Natural killer cell (primary cell): ENCODE data around the gene N4BP2L2. TPM values are rescaled to one million over a fixed set of nuclear protein-coding genes. Genes with fewer than 3 reads are reported as not detected.

Source experiments
- ATAC-seq, 3 donors: fragments of 150-1000 bp in 2 of 3; fragments of 200-7000 bp in 1 of 3; cut with Tn5 transposase; 1 replicate in 1 of 3; 2 replicates in 2 of 3; pipeline ENCODE4 v1.10.0; 2021; ENCODE audit warnings: mild to moderate bottlenecking in 2 of 3, moderate library complexity in 2 of 3
- DNase-seq, 2 donors: peaks; one replicate each; pipeline versions ENCODE4 v3.0.0 to v3.0.0-alpha.2; 2013 to 2021; ENCODE audit warnings: mixed read lengths in 1 of 2
- H3K27ac ChIP-seq: one replicate; pipeline ENCODE4 v1.5.1; 2013; ENCODE audit warnings: mild to moderate bottlenecking, low read length
- H3K27me3 ChIP-seq: one replicate; pipeline ENCODE4 v1.6.1; 2013; ENCODE audit warnings: low read length; ENCODE audit not compliant: control insufficient read depth, insufficient read depth
- H3K36me3 ChIP-seq: one replicate; pipeline ENCODE4 v1.6.1; 2013; ENCODE audit warnings: low read length; ENCODE audit not compliant: control insufficient read depth, insufficient read depth
- H3K4me1 ChIP-seq: one replicate; pipeline ENCODE4 v1.6.1; 2013; ENCODE audit warnings: low read length; ENCODE audit not compliant: control insufficient read depth, insufficient read depth
- H3K4me3 ChIP-seq: one replicate; pipeline ENCODE4 v1.5.1; 2013; ENCODE audit warnings: low read length
- H3K9me3 ChIP-seq: one replicate; pipeline ENCODE4 v1.6.1; 2013; ENCODE audit warnings: low read length; ENCODE audit not compliant: control insufficient read depth, insufficient read depth
- H3K27ac Mint-ChIP-seq, 2 donors: one replicate each; pipeline ENCODE4 v1.8.0; 2022; ENCODE audit warnings: mild to moderate bottlenecking in 2 of 2, mixed read lengths in 2 of 2, moderate library complexity in 1 of 2
- H3K27me3 Mint-ChIP-seq, 2 donors: one replicate each; pipeline ENCODE4 v1.8.0; 2022; ENCODE audit warnings: low read depth in 2 of 2, mixed read lengths in 2 of 2
- H3K36me3 Mint-ChIP-seq: one replicate; pipeline ENCODE4 v1.8.0; 2022; ENCODE audit warnings: mixed read lengths
- H3K4me1 Mint-ChIP-seq, 2 donors: one replicate each; pipeline ENCODE4 v1.8.0; 2022; ENCODE audit warnings: mixed read lengths in 2 of 2
- H3K4me3 Mint-ChIP-seq: one replicate; pipeline ENCODE4 v1.8.0; 2022; ENCODE audit warnings: mild to moderate bottlenecking, moderate library complexity, mixed read lengths
- H3K9me3 Mint-ChIP-seq, 2 donors: one replicate each; pipeline ENCODE4 v1.8.0; 2022; ENCODE audit warnings: mixed read lengths in 2 of 2
- WGBS: methylation state at CpG from one replicate; pipeline ENCODE4 v1.1.7; 2013; ENCODE audit warnings: missing lambda C conversion rate; ENCODE audit not compliant: insufficient coverage; 5-methylcytosine and 5-hydroxymethylcytosine counted together
- intact Hi-C: fragments of 100-400 bp; cut with micrococcal nuclease; formaldehyde crosslinking; loops from one replicate; pipeline ENCODE4 v1.14.2; 2022
- total RNA-seq, 4 donors: library from RNA; stranded (reverse); fragments of 120-200 nt in 1 of 4; gene quantifications; one replicate each; pipeline versions ENCODE4 v1.2.3 to v1.2.4, GENCODE V29; 2013 to 2022
- TF ChIP-seq, protein P1 (sequence below): fragments of 200-600 bp; IDR thresholded peaks from one replicate; pipeline ENCODE4 v1.8.0; 2022; ENCODE audit warnings: antibody characterized with exemption

The N4BP2L2 gene
- total RNA-seq, 3 donors from 2014 or later (not counting 1 experiment from before 2014, with no cell fraction given), result 195 to 247 (median 221) TPM

DNA sequence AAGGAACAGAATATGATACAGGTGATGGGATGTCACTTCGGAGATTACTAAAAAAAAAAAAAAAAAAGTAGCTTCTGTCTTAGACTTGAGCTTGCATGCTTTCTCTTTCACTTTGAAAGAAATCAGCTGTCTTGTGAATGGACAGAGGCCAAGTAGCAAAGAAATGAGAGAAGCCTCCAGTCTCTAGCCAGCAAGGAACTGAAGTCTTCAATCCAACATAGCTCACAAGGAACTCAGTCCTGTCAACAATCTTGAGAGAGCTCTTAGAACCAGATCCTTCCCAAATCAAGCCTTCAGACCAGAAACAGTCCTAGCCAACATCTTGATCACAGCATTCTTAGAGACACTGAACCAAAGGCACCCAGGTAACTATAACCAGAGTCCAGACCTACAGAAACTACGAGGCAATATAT is 7.7 kb downstream of the N4BP2L2 start:
- peaks cover 65 to 78% of the 10 kb centered on the region in 2 donors for H3K4me1 Mint-ChIP-seq

DNA sequence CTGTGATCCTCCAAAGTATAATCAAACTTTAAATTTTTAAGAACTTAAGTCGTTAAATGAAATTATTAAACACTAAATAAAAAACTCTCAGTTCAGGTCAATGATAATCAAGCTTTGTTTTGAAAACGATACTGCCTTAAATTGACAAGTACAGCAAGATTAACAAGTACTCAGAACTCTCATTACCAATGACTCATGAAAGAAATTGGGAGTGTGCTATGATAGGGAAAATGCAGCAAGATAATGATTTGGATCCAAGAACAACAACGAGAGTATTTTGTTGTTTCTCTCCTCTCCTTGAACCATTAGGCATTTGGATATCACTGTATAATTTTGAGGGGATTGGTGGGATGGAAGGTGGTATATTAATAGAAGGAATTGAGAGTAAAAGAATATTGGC is 10.2 kb downstream of the N4BP2L2 start:
- H3K9me3 ChIP-seq, result no peaks in the 10 kb centered on the region
- H3K9me3 Mint-ChIP-seq, result no peaks in the 10 kb centered on the region
- H3K4me1 ChIP-seq, result peaks cover 10% of the 10 kb centered on the region
- peaks cover 8% of the 10 kb centered on the region for H3K36me3 ChIP-seq
- peaks cover 52 to 58% of the 10 kb centered on the region in 2 donors for H3K4me1 Mint-ChIP-seq
- H3K27ac ChIP-seq, result no peak overlapping the region
- no peak for DNase-seq
- H3K4me3 ChIP-seq, result no peak overlapping the region
- TF ChIP-seq, protein P1, sequence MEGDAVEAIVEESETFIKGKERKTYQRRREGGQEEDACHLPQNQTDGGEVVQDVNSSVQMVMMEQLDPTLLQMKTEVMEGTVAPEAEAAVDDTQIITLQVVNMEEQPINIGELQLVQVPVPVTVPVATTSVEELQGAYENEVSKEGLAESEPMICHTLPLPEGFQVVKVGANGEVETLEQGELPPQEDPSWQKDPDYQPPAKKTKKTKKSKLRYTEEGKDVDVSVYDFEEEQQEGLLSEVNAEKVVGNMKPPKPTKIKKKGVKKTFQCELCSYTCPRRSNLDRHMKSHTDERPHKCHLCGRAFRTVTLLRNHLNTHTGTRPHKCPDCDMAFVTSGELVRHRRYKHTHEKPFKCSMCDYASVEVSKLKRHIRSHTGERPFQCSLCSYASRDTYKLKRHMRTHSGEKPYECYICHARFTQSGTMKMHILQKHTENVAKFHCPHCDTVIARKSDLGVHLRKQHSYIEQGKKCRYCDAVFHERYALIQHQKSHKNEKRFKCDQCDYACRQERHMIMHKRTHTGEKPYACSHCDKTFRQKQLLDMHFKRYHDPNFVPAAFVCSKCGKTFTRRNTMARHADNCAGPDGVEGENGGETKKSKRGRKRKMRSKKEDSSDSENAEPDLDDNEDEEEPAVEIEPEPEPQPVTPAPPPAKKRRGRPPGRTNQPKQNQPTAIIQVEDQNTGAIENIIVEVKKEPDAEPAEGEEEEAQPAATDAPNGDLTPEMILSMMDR, result no peak
- H3K27me3 ChIP-seq, result no peaks in the 10 kb centered on the region
- H3K27me3 Mint-ChIP-seq, result no peaks in the 10 kb centered on the region
- H3K36me3 Mint-ChIP-seq, result no peaks in the 10 kb centered on the region
- peak overlapping the region; percentile 45 to 69 for H3K27ac Mint-ChIP-seq
- WGBS, result 100% methylated on average over 1 of the region's 3 CpGs
- no peak overlapping the region for H3K4me3 Mint-ChIP-seq
- intact Hi-C loops, result no loop called here
- ATAC-seq, result no peak

More for the DNA sequence above, 7.7 kb downstream of the N4BP2L2 start:
- Mint-ChIP-seq H3K27me3 (no peaks in the 10 kb centered on the region), H3K27ac (peak overlapping the region; percentile 94 to 95), H3K36me3 (no peaks in the 10 kb centered on the region), H3K9me3 (no peaks in the 10 kb centered on the region), H3K4me3 (peak overlapping the region; percentile 86)
- WGBS, result 0% methylated on average over 1 of the region's 2 CpGs
- peak overlapping the region; percentile 83 for H3K27ac ChIP-seq
- H3K4me1 ChIP-seq, result peaks cover 16% of the 10 kb centered on the region
- no peaks in the 10 kb centered on the region for H3K9me3 ChIP-seq
- intact Hi-C loops, result no loop called here
- no peak overlapping the region for H3K4me3 ChIP-seq
- H3K36me3 ChIP-seq, result peaks cover 18% of the 10 kb centered on the region
- peak; percentile 81 to 90 (median 90) for ATAC-seq
- TF ChIP-seq, protein P1, result no peak
- peak in 1 of 2 donors; percentile 56 for DNase-seq
- H3K27me3 ChIP-seq, result no peaks in the 10 kb centered on the region

- H3K27ac ChIP-seq, result no peak overlapping the region
- DNase-seq (no peak), ATAC-seq (no peak)
- 88% methylated on average over 2 of the region's 3 CpGs for WGBS
- TF ChIP-seq, protein P1, result no peak
- no peaks in the 10 kb centered on the region for H3K9me3 ChIP-seq
- no peaks in the 10 kb centered on the region for H3K36me3 Mint-ChIP-seq
- H3K4me1 Mint-ChIP-seq, result peaks cover 50 to 54% of the 10 kb centered on the region in 2 donors
- no peaks in the 10 kb centered on the region for H3K9me3 Mint-ChIP-seq
- peaks cover 10% of the 10 kb centered on the region for H3K4me1 ChIP-seq
- H3K4me3 Mint-ChIP-seq, result no peak overlapping the region
- H3K27ac Mint-ChIP-seq, result peak overlapping the region; percentile 44 to 45
- no peaks in the 10 kb centered on the region for H3K27me3 ChIP-seq
- H3K4me3 ChIP-seq, result no peak overlapping the region
- H3K36me3 ChIP-seq, result peaks cover 8% of the 10 kb centered on the region
- intact Hi-C loops, result no loop called here
- no peaks in the 10 kb centered on the region for H3K27me3 Mint-ChIP-seq
Measured at GRCh38 chr13:32527151-32527550, 11.4 kb downstream of the N4BP2L2 start.

DNA sequence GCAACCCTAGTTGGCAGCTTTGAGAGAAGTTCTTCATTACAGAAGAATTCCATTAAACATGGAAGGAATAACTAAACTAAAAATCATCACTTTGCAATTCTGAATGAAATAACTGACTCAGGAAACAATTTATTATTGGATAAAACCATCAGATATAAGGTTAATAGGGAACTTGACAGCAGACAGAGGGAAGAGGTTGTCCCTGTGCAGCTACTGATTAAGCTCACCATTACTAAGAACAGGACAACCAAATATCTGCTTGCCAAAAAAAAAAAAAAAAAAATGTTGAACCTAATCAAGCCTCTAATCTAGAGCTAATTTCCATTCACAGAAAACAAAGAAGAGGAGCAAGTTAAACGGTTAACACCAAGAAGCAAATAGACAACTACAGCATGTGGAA is 12.8 kb downstream of the N4BP2L2 start:
- DNase-seq (no peak), ATAC-seq (no peak)
- H3K4me1 ChIP-seq, result peaks cover 6% of the 10 kb centered on the region
- H3K9me3 ChIP-seq, result no peaks in the 10 kb centered on the region
- H3K9me3 Mint-ChIP-seq, result no peaks in the 10 kb centered on the region
- no peaks in the 10 kb centered on the region for H3K27me3 ChIP-seq
- H3K36me3 Mint-ChIP-seq, result no peaks in the 10 kb centered on the region
- H3K4me1 Mint-ChIP-seq, result peaks cover 40 to 49% of the 10 kb centered on the region in 2 donors
- no peaks in the 10 kb centered on the region for H3K27me3 Mint-ChIP-seq
- H3K4me3 Mint-ChIP-seq, result no peak overlapping the region
- no peak overlapping the region for H3K4me3 ChIP-seq
- H3K36me3 ChIP-seq, result peaks cover 17% of the 10 kb centered on the region
- peak overlapping the region; percentile 52 to 76 for H3K27ac Mint-ChIP-seq
- H3K27ac ChIP-seq, result no peak overlapping the region
- intact Hi-C loops, result no loop called here
- no CpG with 5 or more reads among the region's 1 CpG for WGBS
- TF ChIP-seq, protein P1, result no peak
